A172 (cell line): Measurements from ENCODE around the gene CYFIP2. TPM values are rescaled to one million over a fixed set of nuclear protein-coding genes. Genes with fewer than 3 reads are reported as not detected.

Experiments used
- DNase-seq: peaks from one replicate; pipeline ENCODE4 v3.0.0-alpha.2; 2015; ENCODE audit warnings: low spot score
- total RNA-seq: library from RNA; depleted of rRNA; stranded (reverse); fragments of >200 nt; shearing (Covaris generic); gene quantifications from 2 replicates; pipeline ENCODE4 v1.2.3, GENCODE V29; 2014

The CYFIP2 gene
- total RNA-seq, 1 experiment from 2014 or later: 47.7 TPM

DNA sequence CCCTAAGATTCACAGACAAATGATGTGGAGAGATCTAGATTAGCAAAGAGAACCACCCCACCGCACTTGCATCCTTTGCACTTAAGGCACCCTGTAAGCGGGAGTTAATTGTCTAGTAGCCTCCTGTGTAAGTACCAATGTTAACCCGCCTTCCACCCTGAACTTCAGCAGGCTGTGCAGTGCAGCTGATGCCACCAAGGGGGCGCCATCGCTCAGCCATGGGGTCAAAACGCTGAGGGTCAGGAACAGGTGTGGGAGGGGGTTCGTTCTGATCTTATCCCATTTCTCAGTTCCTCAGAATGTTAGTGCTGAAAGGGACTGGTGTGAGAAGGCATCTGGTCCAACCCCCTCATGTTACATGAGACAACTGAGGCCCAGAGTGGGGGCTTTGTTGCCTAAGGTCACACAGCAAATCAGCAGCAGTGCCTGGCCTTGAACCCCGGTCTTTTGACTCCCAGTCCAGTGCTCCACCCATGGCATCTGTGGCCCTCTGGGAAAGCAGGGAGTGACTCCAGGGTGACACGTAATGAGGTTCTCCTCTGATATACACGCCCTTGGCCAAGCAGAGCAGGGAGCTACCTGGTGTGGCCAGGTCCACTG is 57.3 kb downstream of the CYFIP2 start:
- no peak for DNase-seq

- no peak for DNase-seq
Measured at GRCh38 chr5:157324237-157324636, 58.3 kb downstream of the CYFIP2 start.

GRCh38 chr5:157326440-157327005 is 60.6 kb downstream of the CYFIP2 start:
- DNase-seq: no peak

GRCh38 chr5:157327771-157328170 is 61.8 kb downstream of the CYFIP2 start:
- DNase-seq: no peak

GRCh38 chr5:157328277-157328912 is 62.5 kb downstream of the CYFIP2 start:
- peak; percentile 73 for DNase-seq

- no peak for DNase-seq
Measured at GRCh38 chr5:157331807-157332206, 65.9 kb downstream of the CYFIP2 start.

DNA sequence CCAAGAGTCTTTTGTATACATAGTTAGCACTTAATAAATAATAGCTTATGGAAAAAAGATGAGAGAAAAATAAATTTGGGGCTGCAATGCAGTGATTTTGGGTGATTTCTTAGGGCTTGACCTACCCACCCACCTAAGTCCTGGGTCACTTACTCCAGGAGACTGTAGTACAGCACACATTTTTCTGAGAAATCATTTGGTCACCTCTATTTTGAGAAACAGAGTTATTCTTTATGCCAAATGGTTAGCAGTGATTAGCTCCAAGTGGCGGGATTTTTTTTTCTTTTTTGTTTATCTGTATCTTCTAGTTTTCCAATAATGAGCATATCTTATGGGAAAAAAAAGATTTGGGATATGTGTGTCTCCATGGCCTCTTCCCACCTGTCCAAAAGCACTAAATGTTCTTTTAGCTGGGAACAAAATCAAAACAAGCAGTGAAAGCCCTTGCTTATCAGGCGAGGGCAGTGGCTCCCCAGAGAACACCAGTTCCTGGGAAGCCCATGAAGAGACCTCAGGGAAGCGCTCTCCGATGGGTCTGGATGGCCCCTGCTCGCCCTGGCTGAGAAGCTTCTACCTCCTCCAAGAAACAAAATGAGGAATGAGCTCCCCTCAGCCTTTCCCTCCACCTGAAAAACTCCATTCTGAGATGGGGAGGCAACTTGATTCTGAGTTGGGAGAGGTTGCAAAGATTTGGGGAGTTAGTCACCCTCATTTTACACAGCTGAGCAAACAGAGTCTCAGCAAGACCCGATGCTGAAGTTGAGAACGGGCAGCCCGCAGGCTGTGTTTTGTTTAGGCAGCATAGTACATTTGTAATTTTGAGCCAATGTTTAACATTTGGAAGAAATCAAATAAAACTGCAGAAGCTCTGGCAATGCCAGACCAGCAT is 69.9 kb downstream of the CYFIP2 start:
- DNase-seq: no peak

GRCh38 chr5:157336423-157336744 is 70.5 kb downstream of the CYFIP2 start:
- DNase-seq: no peak

GRCh38 chr5:157339409-157339808 is 73.5 kb downstream of the CYFIP2 start:
- DNase-seq: no peak

DNA sequence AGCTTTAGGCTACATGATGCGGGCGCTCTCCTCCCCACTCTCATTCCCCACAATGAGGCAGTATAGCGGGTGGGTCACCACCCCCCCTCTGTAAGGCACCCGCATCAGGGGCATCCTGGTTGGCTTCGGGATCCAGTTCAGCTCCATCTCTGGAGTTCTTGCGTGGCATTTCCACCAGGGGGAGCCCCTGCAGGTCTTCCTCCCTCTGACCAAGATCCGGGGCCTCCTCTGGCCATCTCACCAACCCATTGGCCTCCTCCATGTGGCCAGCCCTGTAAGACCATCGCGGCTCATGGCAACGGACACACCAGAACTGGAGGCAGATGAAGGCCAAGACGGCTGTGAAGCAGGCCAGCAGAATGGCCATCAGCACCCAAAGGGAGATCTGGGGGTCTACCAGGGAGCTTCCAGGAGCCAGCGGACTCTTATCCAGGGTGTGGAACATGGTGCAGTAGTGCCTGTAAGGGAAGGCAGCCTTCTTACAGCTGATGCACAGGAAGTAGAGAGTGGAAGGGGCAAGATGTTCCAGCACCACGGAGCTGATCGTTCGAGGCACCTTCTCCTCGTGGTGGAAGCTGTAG is 77.0 kb downstream of the CYFIP2 start:
- DNase-seq: peak; percentile 36

GRCh38 chr5:157343842-157344790 is 78.2 kb downstream of the CYFIP2 start:
- DNase-seq: no peak

GRCh38 chr5:157345067-157345466 is 79.1 kb downstream of the CYFIP2 start:
- no peak for DNase-seq

GRCh38 chr5:157345485-157345884 is 79.6 kb downstream of the CYFIP2 start:
- DNase-seq: no peak

- DNase-seq: no peak
Measured at GRCh38 chr5:157347301-157348048, 81.6 kb downstream of the CYFIP2 start.

DNA sequence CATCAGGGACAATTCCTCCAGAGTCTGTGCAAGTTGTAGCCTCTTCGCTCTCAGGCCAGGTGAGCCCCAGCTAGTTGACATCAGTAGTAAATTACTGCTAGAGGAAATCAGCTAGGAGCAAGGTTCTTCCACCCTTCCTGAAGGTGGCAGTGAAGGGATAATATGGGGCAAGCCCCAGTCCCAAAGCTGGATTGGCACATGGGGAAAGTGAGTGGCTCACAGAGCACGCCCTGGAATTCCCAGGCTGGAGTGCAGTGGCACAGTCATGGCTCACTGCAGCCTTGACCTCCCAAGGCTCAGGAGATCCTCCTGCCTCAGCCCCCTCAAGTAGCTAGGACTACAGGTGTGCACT is 82.1 kb downstream of the CYFIP2 start:
- DNase-seq: no peak

DNA sequence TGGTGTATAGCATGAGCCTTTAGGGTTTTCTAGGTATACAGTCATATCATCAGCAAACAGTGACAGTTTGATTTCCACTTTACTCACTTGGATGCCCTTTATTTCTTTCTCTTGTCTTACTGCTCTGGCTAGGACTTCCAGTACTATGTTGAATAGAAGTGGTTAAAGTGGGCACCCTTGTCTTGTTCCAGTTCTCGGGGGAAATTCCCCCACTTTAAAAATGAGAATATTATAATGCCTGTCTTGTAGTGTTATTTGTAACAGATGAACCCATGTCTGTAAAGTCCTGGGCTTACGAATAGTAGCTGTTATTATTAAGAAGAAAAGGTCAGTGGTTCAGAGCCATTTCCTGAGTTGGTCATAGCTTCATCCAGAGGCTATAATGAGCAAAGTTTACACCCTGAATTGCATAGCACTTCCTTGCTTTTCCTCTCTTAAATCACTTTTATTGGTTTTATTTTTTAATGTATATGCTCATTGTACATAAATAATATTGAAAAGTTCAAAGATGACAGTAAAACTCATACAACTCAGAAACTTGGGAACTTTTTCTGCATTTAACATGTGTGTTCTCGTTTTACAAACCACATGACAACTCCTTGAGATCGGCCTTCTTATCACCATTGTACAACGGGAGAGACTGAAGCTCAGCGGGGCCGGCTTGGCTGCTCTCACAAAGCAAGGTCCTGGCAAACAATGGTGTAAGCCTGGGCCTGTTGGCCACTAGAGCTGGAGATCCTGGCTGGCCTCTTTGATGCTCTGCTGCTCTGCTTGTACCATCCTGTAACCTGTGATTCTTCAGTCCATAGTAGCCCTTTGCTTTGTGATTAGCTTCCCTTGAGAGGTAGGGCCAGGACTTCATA is 85.2 kb downstream of the CYFIP2 start:
- no peak for DNase-seq

DNA sequence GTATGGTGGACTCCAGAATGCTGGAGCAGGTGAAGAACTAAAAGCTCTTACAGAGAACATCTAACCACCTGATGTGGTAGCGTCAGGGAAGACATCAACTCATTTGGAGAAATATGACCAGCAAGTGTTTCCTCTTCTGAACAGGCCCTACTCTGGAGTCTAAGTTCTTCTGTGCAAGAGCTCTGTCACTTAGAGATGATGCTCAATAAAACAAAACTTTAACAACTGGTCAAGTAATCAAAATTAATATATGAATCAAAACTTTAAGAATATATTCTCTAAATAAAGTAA is 85.8 kb downstream of the CYFIP2 start:
- DNase-seq: no peak

DNA sequence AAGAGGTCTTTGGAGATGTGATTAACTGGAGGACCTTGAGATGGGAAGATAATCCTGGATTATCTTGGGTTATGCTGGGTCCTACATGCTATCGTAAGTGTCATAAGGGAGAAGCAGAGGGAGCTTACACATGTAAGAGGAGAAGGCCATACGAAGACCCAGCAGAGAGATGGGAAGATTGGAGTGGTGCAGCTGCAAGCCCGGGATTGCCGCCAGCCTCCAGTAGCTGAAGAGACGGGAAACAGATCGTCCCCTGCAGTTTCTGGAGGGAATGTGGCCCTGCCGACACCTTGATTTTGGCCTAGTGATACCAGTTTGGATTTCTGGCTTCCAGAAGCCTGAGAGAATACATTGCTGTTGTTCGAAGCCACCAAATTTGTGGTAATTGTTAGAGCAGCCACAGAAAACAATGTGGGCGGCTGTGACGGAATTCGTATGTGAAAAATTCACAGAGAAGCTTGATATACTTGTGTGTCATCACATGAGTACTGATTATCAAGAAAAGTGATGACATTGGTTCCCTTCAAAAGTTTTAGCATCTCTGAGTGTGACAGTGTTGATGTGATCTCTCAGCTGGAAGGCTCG is 86.9 kb downstream of the CYFIP2 start:
- no peak for DNase-seq

GRCh38 chr5:157354800-157355199 is 88.9 kb downstream of the CYFIP2 start:
- peak; percentile 6 for DNase-seq
